NCI-H526 treated with DMSO at 0.1 percent for 48 hours (cell line): Measurements from ENCODE around the gene AMY1B.
"Not testable (repeated sequence)": the region's sequence is repeated elsewhere in the genome, so short reads cannot be mapped to it uniquely, and the experiment has no call there.

Experiments
- DNase-seq: peaks from one replicate; lab custom pipeline; 2025; lab: John Stamatoyannopoulos, UW

The AMY1B gene

GRCh38 chr1:103696110-103696509 lies at the start of gene AMY1B:
TSS of gene AMY1B (minus strand) at chr1:103696210. CDS start at chr1:103695639, 571 bp downstream.
- DNase-seq = not testable (repeated sequence)

GRCh38 chr1:103745040-103745439 lies 49.0 kb upstream of the AMY1B start:
- DNase-seq = not testable (repeated sequence)

- DNase-seq = not testable (repeated sequence)
Measured at GRCh38 chr1:103744449-103744848, 48.4 kb upstream of the AMY1B start.

GRCh38 chr1:103738031-103738430 lies 42.0 kb upstream of the AMY1B start:
- DNase-seq = not testable (repeated sequence)

- not testable (repeated sequence) for DNase-seq
Measured at GRCh38 chr1:103735334-103735733, 39.3 kb upstream of the AMY1B start.

- DNase-seq = not testable (repeated sequence)
Measured at GRCh38 chr1:103721473-103721872, 25.5 kb upstream of the AMY1B start.

GRCh38 chr1:103717404-103717803 lies 21.4 kb upstream of the AMY1B start:
- not testable (repeated sequence) for DNase-seq

GRCh38 chr1:103710381-103710780 lies 14.4 kb upstream of the AMY1B start:
- DNase-seq = not testable (repeated sequence)

- DNase-seq = not testable (repeated sequence)
Measured at GRCh38 chr1:103707670-103708069, 11.7 kb upstream of the AMY1B start.

GRCh38 chr1:103701256-103701655 lies 5.2 kb upstream of the AMY1B start:
- DNase-seq = not testable (repeated sequence)

- DNase-seq = not testable (repeated sequence)
Measured at GRCh38 chr1:103700669-103701068, 4.7 kb upstream of the AMY1B start.

- DNase-seq = not testable (repeated sequence)
Measured at GRCh38 chr1:103697430-103697829, 1.4 kb upstream of the AMY1B start.

- DNase-seq = not testable (repeated sequence)
Measured at GRCh38 chr1:103676335-103676734, 19.7 kb downstream of the AMY1B start.

- not testable (repeated sequence) for DNase-seq
Measured at GRCh38 chr1:103655460-103655859, 40.5 kb downstream of the AMY1B start, which contains the start of gene AMY1A. TSS of gene AMY1A (plus strand) at chr1:103655760. CDS start at chr1:103656331, 571 bp downstream.

GRCh38 chr1:103654133-103654532 lies 41.9 kb downstream of the AMY1B start:
- not testable (repeated sequence) for DNase-seq

- not testable (repeated sequence) for DNase-seq
Measured at GRCh38 chr1:103650889-103651288, 45.1 kb downstream of the AMY1B start.

- DNase-seq = not testable (repeated sequence)
Measured at GRCh38 chr1:103650305-103650704, 45.7 kb downstream of the AMY1B start.

GRCh38 chr1:103643908-103644307 lies 52.1 kb downstream of the AMY1B start:
- not testable (repeated sequence) for DNase-seq

GRCh38 chr1:103641194-103641593 lies 54.8 kb downstream of the AMY1B start:
- DNase-seq = not testable (repeated sequence)
